Measurements from ENCODE around the gene TMEM95.
A peak's percentile ranks its signal among the peaks of the same experiment; 100 is the strongest.

TMEM95 gene

GRCh38 chr17:7354262-7354843 is 603 bp upstream of the TMEM95 start (continued):
- TF ChIP-seq REST (tag by site-specific recombination; IDR thresholded peaks at IDR 0.05) (no peak), ZNF654 (tag by site-specific recombination; IDR thresholded peaks at IDR 0.05; ENCODE audit: low read depth) (no peak), ZNF274 (IDR thresholded peaks at IDR 0.05; ENCODE audit: low read length) (no peak), ZNF274 (tag by site-specific recombination; IDR thresholded peaks at IDR 0.05; ENCODE audit: borderline replicate concordance) (no peak), ZNF530 (tag by site-specific recombination; IDR thresholded peaks at IDR 0.05; ENCODE audit: low read depth) (no peak), ZNF112 (tag by site-specific recombination; IDR thresholded peaks at IDR 0.05) (no peak), ZNF416 (tag by site-specific recombination; IDR thresholded peaks at IDR 0.05) (no peak), SCRT1 (tag by site-specific recombination; IDR thresholded peaks at IDR 0.05; ENCODE audit: borderline replicate concordance) (peak; percentile 79; the same call in 1 of the 2 replicates), ZNF677 (tag by site-specific recombination; IDR thresholded peaks at IDR 0.05) (no peak), PRDM4 (tag by site-specific recombination; IDR thresholded peaks at IDR 0.05) (no peak), ZNF2 (tag by site-specific recombination; IDR thresholded peaks at IDR 0.05) (no peak), ZNF747 (tag by site-specific recombination; IDR thresholded peaks at IDR 0.05) (peak; percentile 84; the same call in 1 of the 2 replicates), ZNF292 (tag by site-specific recombination; IDR thresholded peaks at IDR 0.05; ENCODE audit: borderline replicate concordance, low read depth) (no peak), ZNF629 (tag by site-specific recombination; IDR thresholded peaks at IDR 0.05) (peak; percentile 36; the same call in 1 of the 2 replicates), KLF16 (tag by site-specific recombination; IDR thresholded peaks at IDR 0.05) (no peak), ZNF148 (tag by site-specific recombination; IDR thresholded peaks at IDR 0.05; ENCODE audit: borderline replicate concordance) (no peak), ZNF692 (tag by site-specific recombination; IDR thresholded peaks at IDR 0.05) (no peak), ZNF174 (tag by site-specific recombination; IDR thresholded peaks at IDR 0.05) (no peak), ZNF704 (tag by site-specific recombination; IDR thresholded peaks at IDR 0.05) (no peak), ZNF76 (tag by site-specific recombination; IDR thresholded peaks at IDR 0.05; ENCODE audit: borderline replicate concordance, low read depth) (no peak), RBAK (tag by site-specific recombination; IDR thresholded peaks at IDR 0.05) (no peak), ZNF114 (tag by site-specific recombination; IDR thresholded peaks at IDR 0.05) (no peak), SP7 (tag by site-specific recombination; IDR thresholded peaks at IDR 0.05) (peak; percentile 80), ZNF529 (tag by site-specific recombination; IDR thresholded peaks at IDR 0.05; ENCODE audit: insufficient replicate concordance) (no peak), ZNF19 (tag by site-specific recombination; IDR thresholded peaks at IDR 0.05; ENCODE audit: low read depth) (no peak), MZF1 (tag by site-specific recombination; IDR thresholded peaks at IDR 0.05; ENCODE audit: borderline replicate concordance) (no peak), BCL6B (tag by site-specific recombination; IDR thresholded peaks at IDR 0.05) (no peak), IKZF3 (tag by site-specific recombination; IDR thresholded peaks at IDR 0.05) (no peak)
